Left forelimb (tissue), 1 donor: ENCODE data around the gene CD80.

Experiments used
- DNase-seq: peaks from one replicate; pipeline ENCODE4 v3.0.0-alpha.2; 2018; ENCODE audit warnings: low spot score

CD80 gene

DNA sequence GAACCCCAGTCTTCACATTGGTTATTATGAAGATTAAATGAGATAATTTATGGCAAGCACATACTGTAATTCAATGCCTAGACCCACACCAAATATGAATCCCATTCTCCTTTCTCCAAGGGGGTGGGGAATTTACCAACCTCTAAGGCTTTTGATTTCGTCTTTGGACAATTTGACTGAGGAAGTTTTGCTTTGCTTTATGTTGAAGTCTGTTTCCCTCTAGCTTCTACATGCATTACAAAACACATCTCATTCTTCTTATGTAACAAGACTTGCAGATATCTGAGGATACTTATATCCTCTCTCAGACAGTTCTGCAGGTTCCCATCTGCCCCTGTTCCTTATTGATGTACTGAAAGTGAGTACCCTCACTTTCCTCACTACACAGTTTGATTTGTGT, 12.2 kb downstream of the CD80 start:
- no peak for DNase-seq

DNA sequence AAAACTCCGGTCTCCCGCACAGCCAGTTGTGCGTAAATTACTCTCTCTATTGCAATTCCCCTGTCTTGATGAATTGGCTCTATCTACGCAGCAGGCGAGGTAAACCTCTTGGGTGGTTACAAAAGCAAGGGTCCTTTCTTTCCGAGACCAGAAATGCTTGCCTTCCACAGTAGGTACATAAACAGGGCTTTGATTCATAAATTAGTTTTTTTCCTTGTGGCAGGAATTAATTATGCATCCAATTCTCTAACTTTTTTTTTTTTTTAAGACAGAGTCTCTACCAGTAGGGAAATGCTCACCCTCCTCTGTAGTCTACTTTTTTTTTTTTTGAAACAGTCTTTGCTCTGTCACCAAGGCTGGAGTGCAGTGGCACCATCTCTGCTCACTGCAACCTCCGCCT, 16.3 kb downstream of the CD80 start:
- DNase-seq, result no peak

GRCh38 chr3:119542168-119542767, 17.1 kb downstream of the CD80 start:
- no peak for DNase-seq

GRCh38 chr3:119541547-119541946, 17.9 kb downstream of the CD80 start:
- DNase-seq, result no peak

DNA sequence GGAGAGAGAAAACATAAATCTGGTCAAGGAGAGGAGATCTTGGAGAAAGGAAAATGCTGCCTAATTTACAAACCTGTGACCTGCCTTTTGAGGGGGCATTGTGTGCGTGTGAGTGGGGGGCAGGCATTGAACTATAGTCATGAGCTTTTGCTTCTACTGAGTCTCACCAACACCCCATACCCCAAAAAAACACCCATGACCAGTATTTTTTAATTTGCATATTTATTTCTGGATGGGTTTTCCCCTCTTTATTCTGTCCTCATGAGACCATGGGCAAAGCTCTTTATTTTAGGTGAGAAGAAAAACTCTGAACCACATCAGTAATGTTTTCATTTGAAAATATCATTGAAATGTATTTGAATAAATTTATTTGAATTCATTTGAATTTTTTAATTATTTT, 20.6 kb downstream of the CD80 start:
- no peak for DNase-seq

GRCh38 chr3:119536757-119537156, 22.7 kb downstream of the CD80 start:
- no peak for DNase-seq

- DNase-seq, result no peak
These were observed 25.1 kb downstream of the CD80 start for GRCh38 chr3:119534296-119534695.

GRCh38 chr3:119531151-119531550, 28.3 kb downstream of the CD80 start:
- DNase-seq, result no peak

GRCh38 chr3:119530456-119530855, 29.0 kb downstream of the CD80 start:
- DNase-seq, result no peak

- no peak for DNase-seq
These were observed 29.5 kb downstream of the CD80 start for GRCh38 chr3:119529883-119530282.

- no peak for DNase-seq
These were observed 31.7 kb downstream of the CD80 start for GRCh38 chr3:119527714-119528113.

DNA sequence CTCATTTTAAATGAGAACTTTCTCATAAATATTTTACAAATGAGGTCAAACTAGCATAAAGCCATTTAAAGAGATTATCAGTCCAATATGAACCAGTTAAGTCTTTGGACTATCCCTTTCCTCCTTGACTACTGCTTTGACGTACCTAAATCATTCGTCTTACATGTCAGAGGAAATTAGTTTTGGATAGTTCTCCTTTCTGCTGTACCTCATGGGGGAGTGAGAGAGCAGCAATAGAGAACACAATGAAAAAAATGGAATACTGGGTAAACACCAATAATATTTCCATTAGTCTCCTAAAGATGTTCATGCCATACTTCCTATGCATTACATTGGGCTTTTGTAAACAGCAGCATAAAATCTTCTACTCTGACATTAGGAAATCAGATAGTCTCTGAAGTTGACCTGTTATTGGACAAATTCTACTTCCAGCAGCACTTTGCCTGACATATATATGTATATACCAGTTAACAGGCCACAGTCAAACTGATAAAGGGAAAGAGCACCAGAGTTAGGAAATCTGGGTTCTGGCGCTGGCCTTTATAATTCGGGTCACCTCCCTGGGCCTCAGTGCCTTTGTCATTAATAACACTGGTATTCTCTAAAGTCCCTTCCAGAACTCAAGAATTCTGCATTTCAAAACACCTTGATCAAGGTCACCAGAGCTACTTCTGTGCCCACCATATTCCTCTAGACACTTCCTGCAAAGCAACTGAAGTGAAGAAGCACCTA, 34.3 kb downstream of the CD80 start:
- DNase-seq, result no peak

DNA sequence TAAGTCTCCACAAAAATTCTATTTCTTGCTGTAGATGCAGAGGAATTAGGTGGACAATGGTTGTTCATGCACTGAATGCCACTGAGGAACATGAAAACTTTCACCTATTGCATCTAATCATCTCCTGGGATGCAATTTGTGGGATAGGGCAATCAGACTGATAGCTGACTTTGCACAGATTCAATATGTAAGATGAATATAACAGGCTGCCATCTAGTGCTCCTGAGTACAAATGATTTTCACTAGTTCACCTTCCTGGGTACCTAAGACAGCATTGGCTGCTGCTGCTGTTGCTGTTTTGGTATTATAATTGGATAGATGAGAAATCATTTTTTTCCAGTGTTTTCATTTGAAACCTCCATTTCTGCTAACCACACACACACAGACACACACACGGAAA, 41.4 kb downstream of the CD80 start:
- DNase-seq, result no peak

GRCh38 chr3:119517112-119517511, 42.3 kb downstream of the CD80 start:
- DNase-seq, result no peak

DNA sequence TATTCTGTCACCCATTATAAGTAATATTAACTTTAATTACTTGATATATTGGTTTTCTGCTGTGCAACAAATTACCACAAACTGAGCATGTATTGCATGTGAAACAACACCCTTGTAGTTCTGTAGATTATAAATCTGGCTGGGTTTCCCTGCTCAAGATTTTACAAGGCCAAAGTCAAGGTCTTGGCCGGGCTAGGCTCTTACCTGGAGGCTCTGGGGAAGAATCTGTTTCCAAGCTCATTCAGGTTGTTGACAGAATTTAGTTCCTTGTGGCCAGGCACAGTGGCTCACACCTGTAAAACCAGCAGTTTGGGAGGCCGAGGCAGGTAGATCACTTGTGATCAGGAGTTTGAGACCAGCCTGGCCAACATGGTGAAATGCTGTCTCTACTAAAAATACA, 44.8 kb downstream of the CD80 start:
- no peak for DNase-seq

- no peak for DNase-seq
These were observed 48.7 kb downstream of the CD80 start for GRCh38 chr3:119510690-119511089.

GRCh38 chr3:119508172-119508845, 51.1 kb downstream of the CD80 start:
- no peak for DNase-seq

GRCh38 chr3:119507404-119507803, 52.0 kb downstream of the CD80 start:
- DNase-seq, result no peak

- DNase-seq, result no peak
These were observed 52.8 kb downstream of the CD80 start for GRCh38 chr3:119506631-119507030.

- no peak for DNase-seq
These were observed 58.5 kb downstream of the CD80 start for GRCh38 chr3:119500901-119501300.

- no peak for DNase-seq
These were observed 59.1 kb downstream of the CD80 start for GRCh38 chr3:119500265-119500664.

DNA sequence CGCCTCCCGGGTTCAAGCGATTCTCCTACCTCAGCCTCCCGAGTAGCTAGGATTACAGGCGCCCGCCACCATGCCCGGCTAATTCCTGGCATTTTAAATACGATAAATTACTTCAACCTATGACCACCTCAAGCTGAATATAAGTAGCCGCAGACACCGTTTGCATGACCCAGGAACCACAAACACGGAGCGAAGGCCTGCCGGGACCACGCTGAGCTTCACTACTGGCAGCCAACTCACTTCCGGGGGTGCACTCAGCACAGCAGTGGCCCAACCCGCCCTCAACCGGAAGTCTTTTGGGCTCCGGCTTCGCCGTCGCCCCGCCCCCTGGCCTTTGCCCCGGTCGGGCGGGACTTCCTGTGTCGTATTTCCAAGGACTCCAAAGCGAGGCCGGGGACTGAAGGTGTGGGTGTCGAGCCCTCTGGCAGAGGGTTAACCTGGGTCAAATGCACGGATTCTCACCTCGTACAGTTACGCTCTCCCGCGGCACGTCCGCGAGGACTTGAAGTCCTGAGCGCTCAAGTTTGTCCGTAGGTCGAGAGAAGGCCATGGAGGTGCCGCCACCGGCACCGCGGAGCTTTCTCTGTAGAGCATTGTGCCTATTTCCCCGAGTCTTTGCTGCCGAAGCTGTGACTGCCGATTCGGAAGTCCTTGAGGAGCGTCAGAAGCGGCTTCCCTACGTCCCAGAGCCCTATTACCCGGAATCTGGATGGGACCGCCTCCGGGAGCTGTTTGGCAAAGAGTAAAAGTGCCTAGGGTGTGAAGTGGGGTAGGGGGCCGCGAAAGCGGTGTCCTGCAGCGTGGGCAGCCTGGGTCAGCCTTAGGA, 61.0 kb downstream of the CD80 start, which contains the start of gene TIMMDC1:
Gene TIMMDC1, plus strand, starts transcription at position 362 of the 826 bp plus-strand sequence. Its CDS starts 187 bp downstream, at position 549.
- DNase-seq, result peak; percentile 98
